Stomach smooth muscle (tissue), 2 donors: ENCODE results near the gene APEH.

Experiments used
- H3K27ac ChIP-seq: one replicate; pipeline ENCODE4 v1.7.0; 2013; ENCODE audit warnings: mild to moderate bottlenecking, low read length, inconsistent platforms
- H3K27me3 ChIP-seq, 2 donors: one replicate each; pipeline ENCODE4 v1.7.0; 2013; ENCODE audit warnings: low read length in 2 of 2; ENCODE audit not compliant: insufficient read depth in 2 of 2, control insufficient read depth in 1 of 2
- H3K36me3 ChIP-seq, 2 donors: one replicate each; pipeline ENCODE4 v1.7.0; 2013; ENCODE audit warnings: low read length in 2 of 2; ENCODE audit not compliant: control insufficient read depth in 2 of 2, insufficient read depth in 2 of 2
- H3K4me1 ChIP-seq: one replicate; pipeline ENCODE4 v1.7.0; 2013; ENCODE audit warnings: low read length; ENCODE audit not compliant: control insufficient read depth, insufficient read depth
- H3K4me3 ChIP-seq, 2 donors: one replicate each; pipeline ENCODE4 v1.7.0; 2013; ENCODE audit warnings: low read length in 2 of 2
- H3K9ac ChIP-seq, 2 donors: one replicate each; pipeline ENCODE4 v1.7.0; 2013; ENCODE audit warnings: low read length in 2 of 2, mild to moderate bottlenecking in 1 of 2
- H3K9me3 ChIP-seq, 2 donors: one replicate each; pipeline ENCODE4 v1.7.0; 2013; ENCODE audit warnings: low read length in 2 of 2; ENCODE audit not compliant: control insufficient read depth in 2 of 2
- donor health status: healthy.
- donor health status: Pancreatic carcinoma.

The APEH gene

DNA sequence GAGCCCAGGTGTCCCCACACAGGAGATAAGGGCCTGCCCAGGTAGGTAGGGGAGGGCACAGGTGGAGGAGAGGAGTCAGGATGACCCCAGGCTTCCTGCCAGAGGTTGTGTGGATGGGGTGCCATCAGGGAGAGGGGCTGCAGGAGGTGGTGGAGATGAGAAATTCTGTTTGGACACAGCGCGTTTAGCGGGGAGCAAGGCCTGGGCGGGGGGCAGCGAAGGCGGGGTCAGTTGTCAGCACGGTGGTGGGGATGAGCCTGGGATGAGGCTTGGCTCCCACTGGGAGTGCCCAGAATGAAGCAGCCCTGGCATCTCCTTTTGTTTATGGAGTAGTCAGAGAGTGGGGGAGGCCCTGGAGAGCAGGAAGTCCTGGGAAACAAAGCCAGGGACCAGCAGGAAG lies 29.8 kb downstream of the APEH start:
- Histone ChIP-seq H3K9me3 (no peaks in the 10 kb centered on the region), H3K27ac (no peak overlapping the region), H3K36me3 (peaks cover 7 to 18% of the 10 kb centered on the region in 2 donors), H3K4me1 (no peaks in the 10 kb centered on the region), H3K27me3 (no peaks in the 10 kb centered on the region), H3K4me3 (no peak overlapping the region), H3K9ac (no peak overlapping the region)

DNA sequence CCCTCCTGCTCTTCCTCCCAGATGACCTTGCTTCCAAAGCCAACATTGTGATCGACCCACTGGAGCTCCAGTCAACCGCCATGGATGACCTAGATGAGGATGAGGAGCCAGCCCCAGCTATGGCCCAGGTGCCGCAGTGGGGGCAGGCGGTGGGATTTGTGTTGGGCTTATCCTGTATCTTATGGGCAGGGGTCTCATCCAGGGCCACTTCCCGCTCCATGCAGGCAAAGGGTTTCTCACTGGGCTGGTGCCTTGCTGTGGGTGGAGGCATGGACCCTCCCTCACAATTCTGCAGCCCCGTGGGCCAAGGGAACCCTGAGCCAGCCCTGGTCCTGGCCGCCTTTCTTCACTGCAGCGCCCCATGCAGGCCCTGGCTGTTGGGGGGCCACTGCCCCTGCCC lies 30.5 kb downstream of the APEH start:
- H3K4me3 ChIP-seq = no peak overlapping the region
- no peak overlapping the region for H3K27ac ChIP-seq
- no peak overlapping the region for H3K9ac ChIP-seq
- peaks cover 7 to 18% of the 10 kb centered on the region in 2 donors for H3K36me3 ChIP-seq
- no peaks in the 10 kb centered on the region for H3K9me3 ChIP-seq
- H3K4me1 ChIP-seq = no peaks in the 10 kb centered on the region
- H3K27me3 ChIP-seq = no peaks in the 10 kb centered on the region

DNA sequence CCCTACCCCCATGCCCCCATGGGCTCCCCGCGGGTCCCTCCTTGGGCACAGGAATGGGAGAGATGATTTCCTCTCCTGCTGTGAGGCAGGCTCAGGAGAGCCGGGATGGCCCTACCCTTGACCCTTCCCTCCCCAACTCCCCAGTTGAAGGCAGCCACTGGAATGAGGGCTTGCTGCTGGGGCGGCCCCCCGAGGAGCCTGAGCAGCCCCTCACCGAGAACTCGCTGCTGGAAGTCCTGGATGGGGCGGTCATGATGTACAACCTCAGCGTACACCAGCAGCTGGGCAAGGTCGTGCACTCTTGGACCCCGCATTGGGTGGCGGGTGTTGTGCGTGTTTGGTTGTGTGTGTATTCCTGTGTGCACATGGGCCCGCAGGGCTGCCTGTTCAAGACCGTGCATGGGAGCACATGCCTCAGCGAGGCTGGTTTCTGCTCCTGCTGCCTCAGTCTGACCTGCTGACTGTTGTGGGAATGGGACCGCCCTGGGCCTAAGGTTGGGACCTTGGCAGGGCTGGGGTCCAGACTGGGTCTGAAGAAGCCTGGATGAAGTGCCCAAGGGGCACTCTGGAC lies 31.3 kb downstream of the APEH start:
- Histone ChIP-seq H3K27ac (no peak overlapping the region), H3K9me3 (no peaks in the 10 kb centered on the region), H3K4me3 (no peak overlapping the region), H3K36me3 (peaks cover 4 to 15% of the 10 kb centered on the region in 2 donors), H3K9ac (no peak overlapping the region), H3K4me1 (no peaks in the 10 kb centered on the region), H3K27me3 (no peaks in the 10 kb centered on the region)

DNA sequence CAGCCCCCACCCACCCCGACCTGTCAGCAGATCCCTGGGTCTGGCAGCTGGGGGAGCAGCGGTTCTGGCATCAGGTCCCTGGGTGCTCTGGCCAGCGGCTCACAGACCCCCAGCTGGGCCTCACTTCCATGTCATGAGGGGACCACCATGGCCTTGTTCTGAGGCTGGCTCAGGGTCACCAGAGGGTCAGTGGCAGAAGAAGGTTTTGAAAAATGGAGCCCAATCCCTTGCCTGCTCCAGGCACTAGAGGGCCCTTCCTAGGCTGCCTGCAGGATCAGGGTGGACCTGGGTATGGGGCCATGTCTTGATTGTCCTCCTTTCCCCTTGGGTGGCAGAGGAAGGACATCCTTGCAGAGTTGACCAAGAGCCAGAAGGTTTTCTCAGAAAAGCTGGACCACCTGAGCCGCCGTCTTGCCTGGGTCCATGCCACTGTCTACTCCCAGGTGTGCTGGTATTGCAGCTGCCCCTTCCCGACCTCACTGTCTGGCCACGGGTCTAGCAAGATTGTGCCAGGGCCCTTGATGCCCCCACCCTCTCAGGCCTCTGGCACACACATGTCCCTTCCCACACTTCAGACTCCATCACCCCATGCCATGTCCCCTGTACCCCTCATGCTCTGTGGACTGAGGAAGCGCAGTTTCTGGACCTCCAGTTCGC lies 32.4 kb downstream of the APEH start:
- Histone ChIP-seq H3K36me3 (peaks cover 4 to 20% of the 10 kb centered on the region in 2 donors), H3K9me3 (no peaks in the 10 kb centered on the region)

DNA sequence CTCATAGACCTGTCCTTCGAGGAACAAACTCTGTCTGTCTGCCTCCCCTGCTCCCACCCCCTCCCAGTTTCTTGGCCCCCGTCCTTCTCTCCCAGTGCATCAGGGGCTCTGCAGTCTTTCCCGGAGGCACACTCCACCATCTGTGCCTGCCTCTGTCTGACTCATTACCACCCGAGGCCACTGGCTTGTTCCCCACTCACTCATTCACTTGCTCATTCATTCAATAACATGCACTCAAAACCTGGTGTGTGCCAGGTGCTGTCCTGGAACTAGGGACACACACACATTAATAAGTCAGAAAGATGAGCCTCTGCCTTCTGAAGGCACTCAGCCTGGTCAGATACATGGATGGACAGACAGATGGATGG lies 32.9 kb downstream of the APEH start:
- Histone ChIP-seq H3K27ac (no peak overlapping the region), H3K36me3 (peaks cover 4 to 18% of the 10 kb centered on the region in 2 donors), H3K9me3 (no peaks in the 10 kb centered on the region), H3K4me3 (no peak overlapping the region), H3K27me3 (no peaks in the 10 kb centered on the region), H3K4me1 (no peaks in the 10 kb centered on the region), H3K9ac (no peak overlapping the region)

More for the DNA sequence above, 32.4 kb downstream of the APEH start:
- Histone ChIP-seq H3K9ac (no peak overlapping the region), H3K4me3 (no peak overlapping the region), H3K4me1 (no peaks in the 10 kb centered on the region), H3K27me3 (no peaks in the 10 kb centered on the region), H3K27ac (no peak overlapping the region)

DNA sequence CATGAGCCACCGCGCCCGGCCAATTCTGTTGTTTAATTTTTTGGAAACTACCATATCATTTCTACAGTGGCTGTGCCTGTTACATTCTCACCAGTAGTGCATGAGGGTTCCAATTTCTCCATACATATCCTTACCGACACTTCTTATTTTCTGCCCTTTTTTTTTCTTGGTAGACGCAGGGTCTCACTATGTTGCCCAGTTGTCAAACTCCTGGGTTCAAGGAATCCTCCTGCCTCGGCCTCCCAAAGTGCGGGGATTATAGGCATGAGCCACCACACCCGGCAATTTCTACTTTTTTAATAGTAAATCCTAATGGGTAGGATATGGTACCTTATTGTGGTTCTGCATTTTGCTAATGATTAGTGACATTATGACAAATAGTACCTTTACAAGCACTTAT lies 35.7 kb downstream of the APEH start:
- H3K9ac ChIP-seq = no peak overlapping the region
- H3K4me1 ChIP-seq = no peaks in the 10 kb centered on the region
- peaks cover 4 to 22% of the 10 kb centered on the region in 2 donors for H3K36me3 ChIP-seq
- H3K4me3 ChIP-seq = no peak overlapping the region
- H3K27me3 ChIP-seq = no peaks in the 10 kb centered on the region
- no peaks in the 10 kb centered on the region for H3K9me3 ChIP-seq
- H3K27ac ChIP-seq = no peak overlapping the region

DNA sequence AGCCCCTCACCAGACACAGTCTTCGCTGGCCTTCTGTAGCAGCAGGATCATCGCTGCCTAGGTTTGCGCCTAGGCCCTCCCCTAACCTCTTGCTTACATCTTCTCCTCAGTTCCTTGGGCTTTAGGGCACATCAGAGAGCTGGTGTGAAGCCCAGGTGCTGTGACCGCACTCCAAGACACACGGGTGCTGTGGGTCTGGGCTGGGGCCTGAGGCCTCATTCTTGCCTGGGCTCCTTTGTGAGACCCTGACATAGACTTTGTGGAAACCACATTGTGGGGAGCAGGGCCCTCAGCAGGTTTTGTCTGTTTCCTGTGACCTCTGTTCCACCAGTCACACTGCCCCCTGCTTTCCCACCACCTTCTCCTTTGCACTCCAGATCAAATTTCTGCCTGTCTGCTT lies 37.3 kb downstream of the APEH start:
- Histone ChIP-seq H3K9ac (no peak overlapping the region), H3K27me3 (no peaks in the 10 kb centered on the region), H3K27ac (no peak overlapping the region), H3K9me3 (no peaks in the 10 kb centered on the region), H3K36me3 (peaks cover 14 to 27% of the 10 kb centered on the region in 2 donors), H3K4me3 (no peak overlapping the region), H3K4me1 (no peaks in the 10 kb centered on the region)

DNA sequence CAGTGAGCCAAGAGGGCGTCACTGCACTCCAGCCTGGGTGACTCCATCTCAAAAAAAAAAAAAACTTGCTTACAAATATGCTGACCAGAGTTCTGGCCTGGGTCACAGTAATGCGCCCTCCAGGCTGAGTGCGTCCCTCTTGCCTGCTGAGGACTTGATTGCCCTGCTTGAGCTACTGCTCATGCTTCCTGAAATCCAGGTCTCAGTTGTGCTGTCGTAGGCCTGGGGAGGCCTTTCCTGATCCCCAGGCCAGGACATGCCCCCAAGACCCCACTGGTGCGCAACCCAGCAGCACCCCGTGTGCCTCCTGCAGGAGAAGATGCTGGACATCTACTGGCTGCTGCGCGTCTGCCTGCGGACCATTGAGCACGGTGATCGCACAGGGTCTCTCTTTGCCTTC lies 38.0 kb downstream of the APEH start:
- Histone ChIP-seq H3K4me3 (no peak overlapping the region), H3K9me3 (no peaks in the 10 kb centered on the region), H3K4me1 (no peaks in the 10 kb centered on the region), H3K27me3 (no peaks in the 10 kb centered on the region), H3K27ac (no peak overlapping the region), H3K9ac (no peak overlapping the region), H3K36me3 (peaks cover 14 to 30% of the 10 kb centered on the region in 2 donors)

DNA sequence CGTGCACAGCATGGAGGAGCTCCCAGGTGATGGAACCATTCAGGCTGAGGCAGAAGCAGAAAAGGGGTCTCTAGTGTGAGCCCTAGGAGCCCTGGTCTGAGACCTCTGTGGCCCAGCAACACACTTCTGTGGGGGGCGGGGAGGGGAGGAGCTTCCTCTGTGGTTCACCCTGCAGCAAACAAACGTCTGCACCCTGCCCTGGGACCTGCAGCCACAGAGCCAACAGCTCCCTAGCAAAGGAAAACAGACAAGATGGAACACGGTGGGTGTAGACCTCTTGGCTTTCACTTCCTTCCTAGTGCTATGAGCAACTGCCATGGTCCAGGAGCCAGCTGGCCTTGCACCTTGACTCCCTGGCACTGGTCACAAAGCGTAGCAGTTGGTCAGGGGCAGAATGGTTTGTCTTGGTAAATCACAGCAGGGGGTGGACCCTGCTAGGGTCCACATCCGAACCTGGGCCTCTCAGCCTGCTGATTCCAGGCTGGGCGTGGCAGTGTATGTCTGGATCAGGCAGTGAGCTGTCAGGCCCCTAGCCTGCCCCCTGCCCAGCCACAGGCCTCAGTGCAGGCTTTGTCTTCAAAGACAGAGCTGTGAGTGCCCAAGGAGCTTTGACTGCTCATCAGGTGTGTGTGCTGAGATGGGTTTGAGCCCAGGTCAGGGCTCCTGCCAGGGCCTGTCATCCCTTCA lies 38.6 kb downstream of the APEH start:
- Histone ChIP-seq H3K4me3 (no peak overlapping the region), H3K4me1 (no peaks in the 10 kb centered on the region), H3K9me3 (no peaks in the 10 kb centered on the region), H3K27me3 (no peaks in the 10 kb centered on the region), H3K27ac (no peak overlapping the region), H3K36me3 (peaks cover 14 to 29% of the 10 kb centered on the region in 2 donors), H3K9ac (no peak overlapping the region)

DNA sequence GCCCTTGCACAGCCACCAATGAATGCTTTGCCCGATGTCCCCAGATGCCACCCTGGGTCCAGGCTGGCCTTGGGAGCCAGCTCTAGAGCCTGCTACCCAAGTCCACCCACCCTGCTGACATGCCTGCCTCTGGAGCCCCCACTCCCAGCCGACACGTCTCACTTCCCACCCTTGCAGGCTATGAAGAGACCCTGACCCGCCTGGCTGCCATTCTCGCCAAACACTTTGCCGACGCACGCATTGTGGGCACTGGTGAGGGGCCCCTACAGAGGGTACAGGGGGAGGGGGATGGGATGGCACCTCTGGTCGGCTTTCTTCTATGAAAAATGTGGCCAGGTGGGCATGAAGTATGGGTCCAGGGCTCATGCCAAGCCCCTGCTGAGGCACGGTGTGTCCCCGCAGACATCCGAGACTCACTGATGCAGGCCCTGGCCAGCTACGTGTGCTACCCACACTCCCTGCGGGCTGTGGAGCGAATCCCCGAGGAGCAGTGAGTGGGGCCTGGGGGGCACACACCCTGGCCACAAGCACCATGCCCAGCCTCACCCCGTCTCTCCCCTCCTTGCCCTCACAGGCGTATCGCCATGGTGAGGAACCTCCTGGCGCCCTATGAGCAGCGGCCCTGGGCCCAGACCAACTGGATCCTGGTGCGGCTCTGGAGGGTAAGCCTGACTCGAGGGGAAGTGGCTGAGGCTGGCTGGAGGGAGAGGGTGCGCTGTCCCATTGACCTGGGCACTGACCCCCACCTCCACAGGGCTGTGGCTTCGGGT lies 39.4 kb downstream of the APEH start:
- Histone ChIP-seq H3K27ac (no peak overlapping the region), H3K27me3 (peaks cover 0 to 1% of the 10 kb centered on the region in 2 donors), H3K4me3 (no peak overlapping the region), H3K9ac (no peak overlapping the region), H3K4me1 (peaks cover 3% of the 10 kb centered on the region), H3K36me3 (peaks cover 10 to 29% of the 10 kb centered on the region in 2 donors), H3K9me3 (no peaks in the 10 kb centered on the region)
